Thoracic aorta (tissue), 2 donors: Measurements from ENCODE around the gene CAPN1. TPM values are rescaled to one million over a fixed set of nuclear protein-coding genes. Genes with fewer than 3 reads are reported as not detected.

Experiments used
- ATAC-seq: fragments of 150-250 bp; one replicate; pipeline ENCODE4 v1.8.0; 2017; ENCODE audit warnings: low read depth; ENCODE audit not compliant: insufficient number of reproducible peaks, low FRiP score
- DNase-seq: peaks from one replicate; pipeline ENCODE4 v3.0.0-alpha.2; 2020; ENCODE audit warnings: low spot score
- H3K27ac ChIP-seq, 2 donors: fragments of 200-600 bp; sonication (generic); 1 replicate in 1 of 2; 2 replicates in 1 of 2; pipeline ENCODE4 v1.5.1; 2016; ENCODE audit warnings: mild to moderate bottlenecking in 2 of 2, moderate library complexity in 2 of 2
- H3K27me3 ChIP-seq: fragments of 200-600 bp; sonication (generic); replicated peaks from 2 replicates; pipeline ENCODE4 v1.6.0; 2016; ENCODE audit warnings: mild to moderate bottlenecking; ENCODE audit not compliant: insufficient read depth
- H3K36me3 ChIP-seq: fragments of 200-600 bp; sonication (generic); one replicate; pipeline ENCODE4 v1.5.1; 2016
- H3K4me1 ChIP-seq, 2 donors: fragments of 200-600 bp; sonication (generic); 1 replicate in 1 of 2; 2 replicates in 1 of 2; pipeline versions ENCODE4 v1.5.1 to v1.6.0; 2016; ENCODE audit warnings: low read depth in 2 of 2, mild to moderate bottlenecking in 1 of 2; ENCODE audit not compliant: control insufficient read depth in 1 of 2
- H3K4me3 ChIP-seq: fragments of 200-600 bp; sonication (generic); 2 replicates; pipeline ENCODE4 v1.5.1; 2016; ENCODE audit warnings: mild to moderate bottlenecking
- H3K9me3 ChIP-seq: fragments of 200-600 bp; sonication (generic); 2 replicates; pipeline ENCODE4 v1.5.1; 2016
- CTCF ChIP-seq: fragments of 200-600 bp; sonication (generic); IDR thresholded peaks from one replicate; pipeline ENCODE4 v1.5.1; 2019; ENCODE audit warnings: antibody characterized with exemption
- total RNA-seq, 2 donors: library from RNA; depleted of rRNA; stranded (reverse); fragments of >200 nt; gene quantifications; one replicate each; pipeline versions ENCODE4 v1.1.0 to v1.2.3, GENCODE V29; 2016

The CAPN1 gene
- total RNA-seq, 2 donors from 2014 or later = 168 to 203 TPM

- peaks cover 6 to 17% of the 10 kb centered on the region in 2 donors for H3K4me1 ChIP-seq
- H3K4me3 ChIP-seq = peak overlapping the region; percentile 69
- no peaks in the 10 kb centered on the region for H3K36me3 ChIP-seq
- H3K27me3 ChIP-seq = no peaks in the 10 kb centered on the region
- no peaks in the 10 kb centered on the region for H3K9me3 ChIP-seq
- TF ChIP-seq CTCF = no peak
- ATAC-seq = no peak
- DNase-seq = no peak
- no peak overlapping the region for H3K27ac ChIP-seq
Observed at GRCh38 chr11:65224930-65225278, 43.2 kb downstream of the CAPN1 start.

GRCh38 chr11:65225279-65226102 is 43.8 kb downstream of the CAPN1 start:
- DNase-seq = no peak
- peak overlapping the region; percentile 69 for H3K4me3 ChIP-seq

GRCh38 chr11:65226103-65226442 is 44.3 kb downstream of the CAPN1 start:
- ATAC-seq (no peak), DNase-seq (no peak)
- Histone ChIP-seq H3K27me3 (no peaks in the 10 kb centered on the region), H3K27ac (no peak overlapping the region), H3K9me3 (no peaks in the 10 kb centered on the region), H3K36me3 (no peaks in the 10 kb centered on the region), H3K4me3 (peak overlapping the region; percentile 69), H3K4me1 (peaks cover 6 to 17% of the 10 kb centered on the region in 2 donors)
- TF ChIP-seq CTCF = no peak

More at GRCh38 chr11:65225279-65226102, 43.8 kb downstream of the CAPN1 start:
- no peaks in the 10 kb centered on the region for H3K36me3 ChIP-seq
- peaks cover 6 to 17% of the 10 kb centered on the region in 2 donors for H3K4me1 ChIP-seq
- no peaks in the 10 kb centered on the region for H3K27me3 ChIP-seq
- peak; percentile 43 for TF ChIP-seq CTCF
- no peak for ATAC-seq
- H3K9me3 ChIP-seq = no peaks in the 10 kb centered on the region
- H3K27ac ChIP-seq = no peak overlapping the region

GRCh38 chr11:65227879-65228278 is 46.2 kb downstream of the CAPN1 start:
- ATAC-seq = no peak
- H3K4me3 ChIP-seq = no peak overlapping the region

More at GRCh38 chr11:65227879-65228278, 46.2 kb downstream of the CAPN1 start:
- no peak overlapping the region for H3K27ac ChIP-seq
- H3K27me3 ChIP-seq = no peaks in the 10 kb centered on the region
- no peaks in the 10 kb centered on the region for H3K36me3 ChIP-seq
- no peak for TF ChIP-seq CTCF
- H3K4me1 ChIP-seq = peaks cover 6 to 17% of the 10 kb centered on the region in 2 donors
- H3K9me3 ChIP-seq = no peaks in the 10 kb centered on the region
- no peak for DNase-seq
